Transverse colon (tissue), 4 donors: Measurements from ENCODE around the gene CCRL2. TPM values are rescaled to one million over a fixed set of nuclear protein-coding genes. Genes with fewer than 3 reads are reported as not detected.
A peak's percentile ranks its signal among the peaks of the same experiment; 100 is the strongest.
"Not testable (repeated sequence)": the region's sequence is repeated elsewhere in the genome, so short reads cannot be mapped to it uniquely, and the experiment has no call there.

Experiments
- DNase-seq: peaks from one replicate; pipeline ENCODE4 v3.0.0-alpha.2; 2019
- H3K27ac ChIP-seq, 4 donors: fragments of 200-600 bp; sonication (generic); 2 replicates each; pipeline ENCODE4 v1.5.1; 2016 to 2018; ENCODE audit warnings: inconsistent platforms in 4 of 4
- H3K27me3 ChIP-seq: fragments of 200-600 bp; sonication (generic); 2 replicates; pipeline ENCODE4 v1.5.1; 2017; ENCODE audit warnings: inconsistent platforms
- H3K36me3 ChIP-seq, 4 donors: fragments of 200-600 bp; sonication (generic); 2 replicates each; pipeline ENCODE4 v1.5.1; 2017 to 2019; ENCODE audit warnings: inconsistent platforms in 4 of 4
- H3K4me1 ChIP-seq, 4 donors: fragments of 200-600 bp; sonication (generic); 2 replicates each; pipeline ENCODE4 v1.5.1; 2017 to 2020; ENCODE audit warnings: inconsistent platforms in 4 of 4
- H3K4me3 ChIP-seq, 4 donors: fragments of 200-600 bp; sonication (generic); 1 replicate in 1 of 4; 2 replicates in 3 of 4; pipeline versions ENCODE4 v1.5.1 to v1.6.1; 2017 to 2019; ENCODE audit warnings: inconsistent platforms in 4 of 4
- H3K9me3 ChIP-seq, 2 donors: fragments of 200-600 bp; sonication (generic); 2 replicates each; pipeline ENCODE4 v1.5.1; 2017 to 2019; ENCODE audit warnings: inconsistent platforms in 2 of 2
- EP300 ChIP-seq: sonication (generic); formaldehyde crosslinking; IDR thresholded peaks from one replicate; pipeline ENCODE4 v1.6.1; 2017; ENCODE audit warnings: antibody characterized with exemption, low read depth
- POLR2A ChIP-seq: fragments of 450-650 bp; IDR thresholded peaks from one replicate; pipeline ENCODE4 v1.6.1; 2016; ENCODE audit warnings: antibody characterized with exemption, mild to moderate bottlenecking, moderate library complexity
- POLR2AphosphoS5 ChIP-seq, 3 donors: sonication (generic); formaldehyde crosslinking; IDR thresholded peaks; one replicate each; pipeline ENCODE4 v1.6.1; 2016; ENCODE audit warnings: antibody characterized with exemption in 3 of 3
- WGBS, 2 donors: methylation state at CpG; one replicate each; pipeline ENCODE4 v1.1.5; 2018; ENCODE audit warnings: low coverage in 1 of 2; 5-methylcytosine and 5-hydroxymethylcytosine counted together
- in situ Hi-C, 4 donors: fragments of 200-750 bp; cut with MboI; loops; one replicate each; pipeline versions ENCODE4 v1.15.0 to v1.15.1; 2017; ENCODE audit warnings: low sequenced_read_pairs in 3 of 4, low pct_ligation_motif_present in 1 of 4, low pct_unique_long_range_greater_than_20kb in 1 of 4
- intact Hi-C: fragments of 100-400 bp; cut with DNase I; formaldehyde crosslinking; loops from one replicate; pipeline ENCODE4 v1.15.1; 2023; ENCODE audit warnings: low total_unique reads
- total RNA-seq, 4 donors: library from RNA; depleted of rRNA; stranded (reverse); fragments of >200 nt; gene quantifications; one replicate each; pipeline ENCODE4 v1.1.0, GENCODE V29; 2016
- TF ChIP-seq, protein P1 (sequence below), 5 experiments: fragments of 200-600 bp in 3 of 5; fragments of 450-650 bp in 2 of 5; sonication (generic) in 3 of 5; IDR thresholded peaks; 1 replicate in 2 of 5; 2 replicates in 3 of 5; pipeline ENCODE4 v1.5.1; 2016 to 2017; ENCODE audit warnings: antibody characterized with exemption in 5 of 5, inconsistent platforms in 3 of 5, mild to moderate bottlenecking in 2 of 5, moderate library complexity in 1 of 5

The CCRL2 gene
- total RNA-seq, 4 donors from 2014 or later = 2.6 to 13.9 (median 9.8) TPM

DNA sequence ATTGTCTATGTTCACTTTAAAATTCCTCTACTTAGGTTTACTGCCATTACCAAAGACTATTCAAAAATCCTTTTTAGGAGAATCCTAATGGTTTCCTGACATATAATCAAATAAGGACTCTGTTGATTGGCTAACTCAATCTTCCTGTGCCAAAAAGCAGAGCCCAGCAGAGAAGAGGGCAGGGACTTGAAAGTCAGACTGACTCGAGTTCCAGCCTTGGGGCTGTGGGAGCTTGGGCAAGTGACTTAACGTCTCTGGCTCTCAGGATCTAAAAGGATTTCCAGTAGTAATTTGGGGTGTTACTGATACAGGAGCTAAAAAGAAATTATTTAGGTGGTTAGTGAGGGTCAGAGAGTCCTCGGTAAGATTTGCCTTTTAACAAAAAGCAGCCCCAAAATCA is 25.4 kb upstream of the CCRL2 start:
- 63% methylated on average over 3 of the region's 3 CpGs; no CpG with 5 or more reads in 1 of the 2 donors for WGBS, 2 donors
- Histone ChIP-seq H3K27me3 (no peaks in the 10 kb centered on the region), H3K27ac (no peak overlapping the region), H3K9me3 (no peaks in the 10 kb centered on the region), H3K4me3 (no peak overlapping the region), H3K36me3 (no peaks in the 10 kb centered on the region), H3K4me1 (peaks cover 0 to 39% (median 17%) of the 10 kb centered on the region in 4 donors)
- no peak for DNase-seq
- in situ Hi-C loops (loop anchor here in 1 of 4 donors (25.0 kb wide), 1 partner anchor 444 kb away; the partner anchor contains the start of gene CXCR6), intact Hi-C loops (no loop called here)
- TF ChIP-seq, protein P1, sequence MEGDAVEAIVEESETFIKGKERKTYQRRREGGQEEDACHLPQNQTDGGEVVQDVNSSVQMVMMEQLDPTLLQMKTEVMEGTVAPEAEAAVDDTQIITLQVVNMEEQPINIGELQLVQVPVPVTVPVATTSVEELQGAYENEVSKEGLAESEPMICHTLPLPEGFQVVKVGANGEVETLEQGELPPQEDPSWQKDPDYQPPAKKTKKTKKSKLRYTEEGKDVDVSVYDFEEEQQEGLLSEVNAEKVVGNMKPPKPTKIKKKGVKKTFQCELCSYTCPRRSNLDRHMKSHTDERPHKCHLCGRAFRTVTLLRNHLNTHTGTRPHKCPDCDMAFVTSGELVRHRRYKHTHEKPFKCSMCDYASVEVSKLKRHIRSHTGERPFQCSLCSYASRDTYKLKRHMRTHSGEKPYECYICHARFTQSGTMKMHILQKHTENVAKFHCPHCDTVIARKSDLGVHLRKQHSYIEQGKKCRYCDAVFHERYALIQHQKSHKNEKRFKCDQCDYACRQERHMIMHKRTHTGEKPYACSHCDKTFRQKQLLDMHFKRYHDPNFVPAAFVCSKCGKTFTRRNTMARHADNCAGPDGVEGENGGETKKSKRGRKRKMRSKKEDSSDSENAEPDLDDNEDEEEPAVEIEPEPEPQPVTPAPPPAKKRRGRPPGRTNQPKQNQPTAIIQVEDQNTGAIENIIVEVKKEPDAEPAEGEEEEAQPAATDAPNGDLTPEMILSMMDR (IDR thresholded peaks at IDR 0.05) = no peak
- no peak for TF ChIP-seq EP300
- TF ChIP-seq POLR2A = no peak
- TF ChIP-seq POLR2AphosphoS5 (IDR thresholded peaks at IDR 0.05) = no peak

DNA sequence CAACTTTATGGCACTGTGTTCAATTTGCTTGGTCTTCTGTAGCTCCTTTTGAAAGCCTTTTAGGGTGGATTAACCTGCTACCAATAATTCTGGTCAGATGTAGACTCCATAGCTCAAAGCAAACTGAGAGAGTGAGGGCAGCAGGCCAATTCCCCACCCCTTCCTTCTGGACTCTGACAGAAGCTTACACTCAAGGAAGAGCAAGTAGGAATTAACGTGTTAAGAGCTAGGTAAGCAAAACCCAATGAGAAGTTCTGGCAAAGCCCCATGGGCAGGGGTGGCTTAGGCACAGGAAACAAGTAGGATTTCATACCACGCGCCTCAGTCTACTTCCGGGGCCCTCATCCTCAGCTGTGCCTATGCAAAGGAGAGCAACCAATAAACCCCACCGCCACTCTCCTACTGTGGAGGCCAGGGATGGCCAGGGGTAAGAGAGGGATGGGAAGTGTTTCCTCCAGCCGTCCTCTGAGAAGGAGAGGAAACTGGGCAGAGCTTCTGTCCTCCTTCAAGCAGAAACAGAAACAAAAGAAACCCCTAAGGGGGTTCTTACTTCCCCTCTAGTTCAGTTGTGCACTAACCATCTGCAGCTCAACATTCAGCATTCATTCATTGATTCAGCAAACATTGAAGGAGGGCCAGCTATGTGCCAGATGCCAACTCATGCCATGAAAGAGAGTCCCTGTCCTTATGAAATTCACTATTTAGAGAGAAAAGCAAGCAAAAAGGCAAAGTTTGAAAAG is 23.7 kb upstream of the CCRL2 start:
- peaks cover 0 to 39% (median 17%) of the 10 kb centered on the region in 4 donors for H3K4me1 ChIP-seq
- no peaks in the 10 kb centered on the region for H3K27me3 ChIP-seq
- TF ChIP-seq, protein P1 (IDR thresholded peaks at IDR 0.05) = no peak
- TF ChIP-seq POLR2AphosphoS5 (IDR thresholded peaks at IDR 0.05) (no peak), EP300 (no peak), POLR2A (no peak)
- no peak overlapping the region for H3K4me3 ChIP-seq
- no peaks in the 10 kb centered on the region for H3K9me3 ChIP-seq
- WGBS, 2 donors = 59% methylated on average over 6 of the region's 6 CpGs; no CpG with 5 or more reads in 1 of the 2 donors
- no peaks in the 10 kb centered on the region for H3K36me3 ChIP-seq
- peak; percentile 77 for DNase-seq
- intact Hi-C loops (no loop called here), in situ Hi-C loops (loop anchor here in 1 of 4 donors (25.0 kb wide), 1 partner anchor 446 kb away; the partner anchor contains the start of gene CXCR6)
- peak overlapping the region in 3 of 4 donors; percentile 41 to 43 (median 42) for H3K27ac ChIP-seq

DNA sequence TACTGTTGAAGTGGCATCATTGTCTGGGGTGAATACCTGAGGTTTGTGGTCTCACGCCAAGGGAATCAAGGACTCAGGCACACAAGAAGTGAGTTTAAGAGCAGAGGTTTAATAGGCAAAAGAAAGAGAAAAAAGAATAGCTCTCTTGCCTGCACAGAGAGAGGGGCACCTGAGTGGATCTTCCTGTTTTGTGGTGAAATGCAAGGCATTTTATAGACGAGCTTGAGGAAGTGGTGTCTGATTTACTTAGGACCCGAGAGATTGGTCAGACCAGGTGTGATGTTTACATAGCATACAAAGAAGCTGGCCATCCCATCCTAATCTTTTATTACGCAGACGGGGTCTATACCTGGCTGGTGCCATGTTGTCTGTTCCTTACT is 23.1 kb upstream of the CCRL2 start:
- Histone ChIP-seq H3K27ac (peak overlapping the region in 1 of 4 donors; percentile 41), H3K36me3 (no peaks in the 10 kb centered on the region), H3K27me3 (no peaks in the 10 kb centered on the region), H3K4me1 (peaks cover 0 to 39% (median 17%) of the 10 kb centered on the region in 4 donors), H3K4me3 (no peak overlapping the region), H3K9me3 (no peaks in the 10 kb centered on the region)
- TF ChIP-seq POLR2AphosphoS5 (IDR thresholded peaks at IDR 0.05) (no peak), POLR2A (no peak), EP300 (no peak)
- TF ChIP-seq, protein P1 (IDR thresholded peaks at IDR 0.05) = no peak
- DNase-seq = no peak
- in situ Hi-C loops (loop anchor here in 1 of 4 donors (25.0 kb wide), 1 partner anchor 447 kb away; the partner anchor contains the start of gene CXCR6), intact Hi-C loops (no loop called here)
- WGBS, 2 donors = 53 to 56% methylated on average over 3 to 5 of the region's 5 CpGs

GRCh38 chr3:46386205-46386604 is 20.9 kb upstream of the CCRL2 start:
- no peaks in the 10 kb centered on the region for H3K36me3 ChIP-seq
- H3K4me1 ChIP-seq = peaks cover 0 to 28% (median 14%) of the 10 kb centered on the region in 4 donors
- no peaks in the 10 kb centered on the region for H3K9me3 ChIP-seq
- no peaks in the 10 kb centered on the region for H3K27me3 ChIP-seq
- no peak for DNase-seq
- in situ Hi-C loops = loop anchor here in 1 of 4 donors (25.0 kb wide), 1 partner anchor 449 kb away; the partner anchor contains the start of gene CXCR6
- 30 to 42% methylated on average over 2 to 4 of the region's 4 CpGs for WGBS, 2 donors
- H3K27ac ChIP-seq = peak overlapping the region in 3 of 4 donors; percentile 29 to 46 (median 34)
- TF ChIP-seq EP300 (no peak), POLR2AphosphoS5 (IDR thresholded peaks at IDR 0.05) (no peak), POLR2A (no peak)
- no peak overlapping the region for H3K4me3 ChIP-seq
- intact Hi-C loops = no loop called here

- H3K27ac ChIP-seq, DNase-seq, intact Hi-C loops, H3K4me3 ChIP-seq, H3K36me3 ChIP-seq, H3K9me3 ChIP-seq, H3K27me3 ChIP-seq: not testable (repeated sequence)
- 96% methylated on average over 4 of the region's 4 CpGs for WGBS, 2 donors
- peaks cover 0 to 13% (median 6%) of the 10 kb centered on the region in 4 donors for H3K4me1 ChIP-seq
- in situ Hi-C loops = loop anchor here in 1 of 4 donors (25.0 kb wide), 1 partner anchor 452 kb away; the partner anchor contains the start of gene CXCR6
Observed at GRCh38 chr3:46388847-46389246, 18.2 kb upstream of the CCRL2 start.
